ENCODE measurements around the gene GRWD1. TPM values are rescaled to one million over a fixed set of nuclear protein-coding genes. Genes with fewer than 3 reads are reported as not detected.

Gene GRWD1
- total and polyA plus RNA-seq, 2 donors, result 13.6 to 22.2 TPM

- no peak overlapping the region for H3K27ac ChIP-seq (ENCODE audit: low read depth)
- H3K4me3 ChIP-seq (ENCODE audit: low read depth, low read length), result no peak overlapping the region
- DNase-seq (ENCODE audit: extremely low spot score), result no peak
- peaks cover 4% of the 10 kb centered on the region for H3K36me3 ChIP-seq (ENCODE audit: insufficient read depth)
- WGBS, result 95% methylated on average over 4 of the region's 4 CpGs
- no peaks in the 10 kb centered on the region for H3K4me1 ChIP-seq (ENCODE audit: insufficient read depth)
These were observed 26.1 kb downstream of the GRWD1 start for GRCh38 chr19:48471836-48472235.

DNA sequence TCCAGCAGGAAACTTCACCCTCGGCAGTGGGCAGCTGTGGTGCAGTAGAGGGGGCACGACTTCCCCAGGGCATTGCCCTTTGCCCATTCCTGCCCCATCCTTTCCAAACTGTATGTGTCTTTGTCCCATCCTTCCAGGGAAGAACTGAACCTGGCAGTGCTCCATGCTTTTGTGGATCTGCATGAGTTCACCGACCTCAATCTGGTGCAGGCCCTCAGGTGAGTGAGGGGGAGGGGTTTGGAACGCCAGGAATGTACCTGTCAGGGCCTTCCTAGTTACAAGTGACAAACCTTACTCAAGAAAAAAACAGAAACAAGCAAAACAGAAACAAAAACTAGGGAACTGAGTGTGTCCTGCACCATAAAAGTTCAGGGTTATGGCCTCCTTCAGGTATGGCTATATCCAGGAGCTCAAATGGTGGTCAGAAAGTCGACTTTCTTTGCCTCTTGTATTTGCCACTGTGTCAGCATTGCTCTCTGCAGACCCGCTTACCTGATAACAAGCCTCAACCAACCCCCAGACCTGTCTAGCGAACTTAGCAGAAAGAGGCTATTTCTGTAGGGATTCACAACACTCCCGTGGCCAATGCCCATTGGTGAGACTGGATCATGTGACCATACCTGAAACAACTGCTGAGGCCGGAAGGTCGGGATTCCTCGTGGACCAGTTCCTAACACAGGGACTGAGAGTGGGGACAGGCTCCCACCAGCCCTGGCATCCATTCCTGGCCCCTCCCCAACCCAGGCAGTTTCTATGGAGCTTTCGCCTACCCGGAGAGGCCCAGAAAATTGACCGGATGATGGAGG is 27.6 kb downstream of the GRWD1 start:
- H3K4me1 ChIP-seq (ENCODE audit: insufficient read depth), result no peaks in the 10 kb centered on the region
- H3K27ac ChIP-seq (ENCODE audit: low read depth), result no peak overlapping the region
- no peak overlapping the region for H3K4me3 ChIP-seq (ENCODE audit: low read depth, low read length)
- 87% methylated on average over 14 of the region's 14 CpGs for WGBS
- no peak for DNase-seq (ENCODE audit: extremely low spot score)
- peaks cover 4% of the 10 kb centered on the region for H3K36me3 ChIP-seq (ENCODE audit: insufficient read depth)

DNA sequence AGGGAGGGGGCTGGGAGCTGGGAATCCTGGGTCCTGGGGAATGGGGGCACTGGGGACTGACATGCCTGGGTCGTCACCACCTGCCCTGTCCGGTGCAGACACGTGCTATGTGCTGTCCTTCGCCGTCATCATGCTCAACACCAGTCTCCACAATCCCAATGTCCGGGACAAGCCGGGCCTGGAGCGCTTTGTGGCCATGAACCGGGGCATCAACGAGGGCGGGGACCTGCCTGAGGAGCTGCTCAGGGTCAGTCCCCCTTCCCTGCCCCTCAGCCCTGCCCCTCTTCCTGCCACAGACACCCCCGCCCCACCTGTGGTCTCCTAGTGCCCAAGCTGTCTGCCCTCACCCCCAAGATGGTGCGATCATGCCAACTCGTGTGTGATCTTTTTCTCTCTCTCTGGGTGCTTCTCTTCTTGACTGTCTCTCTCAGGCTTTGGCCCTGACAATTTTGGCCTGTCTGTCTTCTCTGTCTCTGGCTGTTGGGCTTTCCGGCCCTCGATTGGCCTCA is 28.4 kb downstream of the GRWD1 start:
- no peaks in the 10 kb centered on the region for H3K4me1 ChIP-seq (ENCODE audit: insufficient read depth)
- H3K4me3 ChIP-seq (ENCODE audit: low read depth, low read length), result no peak overlapping the region
- no peak overlapping the region for H3K27ac ChIP-seq (ENCODE audit: low read depth)
- H3K36me3 ChIP-seq (ENCODE audit: insufficient read depth), result peaks cover 4% of the 10 kb centered on the region
- WGBS, result 91% methylated on average over 16 of the region's 16 CpGs
- no peak for DNase-seq (ENCODE audit: extremely low spot score)

DNA sequence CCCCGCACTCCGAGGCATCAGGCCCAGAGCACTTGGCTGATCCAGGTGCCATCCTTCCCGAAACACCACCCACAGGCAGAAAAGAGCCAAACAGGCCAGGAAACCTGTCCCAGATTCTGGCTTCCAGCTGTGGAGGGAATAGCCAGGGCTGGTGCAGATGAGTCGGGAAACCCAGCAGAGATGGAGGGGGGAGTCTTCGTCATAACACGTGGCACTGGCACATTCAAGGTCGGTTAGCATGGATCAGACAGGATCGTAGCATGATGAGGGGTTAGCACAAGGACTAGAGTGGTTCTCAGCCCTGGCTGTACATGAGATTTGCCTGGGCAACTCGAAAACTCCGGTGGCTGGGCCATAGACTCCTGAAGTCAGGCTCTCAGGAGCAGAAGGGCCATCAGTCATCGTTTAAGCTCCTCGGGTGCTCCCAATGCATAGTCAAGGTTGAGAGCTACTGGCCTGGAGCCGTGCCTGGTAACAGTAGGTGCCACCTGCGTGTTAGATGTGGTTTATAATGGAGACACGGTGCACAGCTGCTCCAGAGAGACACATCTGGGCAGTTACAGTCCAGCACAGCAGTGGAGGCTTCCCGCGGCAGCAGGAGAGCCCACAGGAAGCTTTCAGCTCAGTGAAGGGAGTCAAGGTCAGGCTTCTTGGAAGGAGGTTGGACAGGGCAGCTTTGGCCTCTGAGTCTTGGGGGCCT is 29.7 kb downstream of the GRWD1 start:
- Histone ChIP-seq H3K36me3 (ENCODE audit: insufficient read depth) (peaks cover 4% of the 10 kb centered on the region), H3K4me3 (ENCODE audit: low read depth, low read length) (no peak overlapping the region), H3K4me1 (ENCODE audit: insufficient read depth) (no peaks in the 10 kb centered on the region), H3K27ac (ENCODE audit: low read depth) (no peak overlapping the region)
- no peak for DNase-seq (ENCODE audit: extremely low spot score)
- 86% methylated on average over 17 of the region's 17 CpGs for WGBS

DNA sequence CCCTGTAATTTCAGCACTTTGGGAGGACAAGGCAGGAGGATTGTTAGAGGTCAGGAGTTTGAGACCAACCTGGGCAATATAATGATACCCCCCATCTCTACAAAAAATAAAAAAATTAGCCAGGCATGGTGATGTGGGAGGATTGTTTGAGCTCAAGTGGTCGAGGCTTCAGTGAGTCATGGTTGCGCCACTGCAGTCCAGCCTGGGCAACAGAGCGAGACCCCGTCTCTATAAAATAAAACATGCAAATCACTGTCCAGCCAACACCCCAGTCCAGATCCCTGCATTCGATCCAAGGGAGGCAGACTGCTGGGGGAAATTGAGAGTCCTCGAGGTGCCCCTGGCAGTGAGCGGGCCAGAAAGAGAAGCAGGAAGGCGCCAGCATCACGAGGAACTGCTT is 30.4 kb downstream of the GRWD1 start:
- H3K27ac ChIP-seq (ENCODE audit: low read depth), result no peak overlapping the region
- 90% methylated on average over 9 of the region's 9 CpGs for WGBS
- peaks cover 4% of the 10 kb centered on the region for H3K36me3 ChIP-seq (ENCODE audit: insufficient read depth)
- no peak overlapping the region for H3K4me3 ChIP-seq (ENCODE audit: low read depth, low read length)
- H3K4me1 ChIP-seq (ENCODE audit: insufficient read depth), result no peaks in the 10 kb centered on the region
- DNase-seq (ENCODE audit: extremely low spot score), result no peak

DNA sequence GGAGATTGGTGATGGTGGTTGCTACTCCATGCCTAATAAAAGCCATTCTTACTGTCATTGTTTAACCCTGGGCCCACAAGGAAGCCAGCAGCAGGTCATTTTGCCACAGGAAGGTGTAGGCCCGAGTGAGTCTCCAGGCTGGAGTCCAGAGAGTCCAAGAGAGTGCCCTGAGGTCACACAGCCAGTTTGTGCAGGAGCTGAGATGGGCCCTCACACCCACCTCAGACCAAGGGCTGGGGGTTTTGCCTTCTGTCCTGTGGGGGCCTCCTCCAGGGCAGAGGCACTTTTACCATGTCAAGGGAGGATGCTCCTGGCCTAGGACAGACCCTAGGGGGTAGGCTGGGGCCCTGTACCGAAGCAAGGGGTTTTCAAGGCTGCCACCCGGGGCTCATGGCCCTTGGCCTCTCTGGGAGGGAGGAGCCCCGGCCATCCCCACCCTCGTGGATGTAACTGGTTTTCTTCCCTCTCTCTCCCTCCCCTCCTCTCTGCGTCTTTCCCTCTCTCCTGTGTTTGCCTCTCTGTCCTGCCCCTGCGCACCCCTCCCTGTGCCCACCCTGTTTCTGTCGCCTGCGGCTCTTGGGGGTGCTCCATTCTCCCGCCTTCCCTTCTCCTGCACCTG is 31.4 kb downstream of the GRWD1 start:
- Histone ChIP-seq H3K27ac (ENCODE audit: low read depth) (no peak overlapping the region), H3K4me1 (ENCODE audit: insufficient read depth) (no peaks in the 10 kb centered on the region), H3K36me3 (ENCODE audit: insufficient read depth) (peaks cover 4% of the 10 kb centered on the region), H3K4me3 (ENCODE audit: low read depth, low read length) (no peak overlapping the region)
- no peak for DNase-seq (ENCODE audit: extremely low spot score)
- WGBS, result 73% methylated on average over 10 of the region's 10 CpGs

- 72% methylated on average over 22 of the region's 22 CpGs for WGBS
- Histone ChIP-seq H3K27ac (ENCODE audit: low read depth) (no peak overlapping the region), H3K4me3 (ENCODE audit: low read depth, low read length) (no peak overlapping the region), H3K36me3 (ENCODE audit: insufficient read depth) (peaks cover 4% of the 10 kb centered on the region), H3K4me1 (ENCODE audit: insufficient read depth) (no peaks in the 10 kb centered on the region)
- DNase-seq (ENCODE audit: extremely low spot score), result no peak
These were observed 32.0 kb downstream of the GRWD1 start for GRCh38 chr19:48477698-48478338.

DNA sequence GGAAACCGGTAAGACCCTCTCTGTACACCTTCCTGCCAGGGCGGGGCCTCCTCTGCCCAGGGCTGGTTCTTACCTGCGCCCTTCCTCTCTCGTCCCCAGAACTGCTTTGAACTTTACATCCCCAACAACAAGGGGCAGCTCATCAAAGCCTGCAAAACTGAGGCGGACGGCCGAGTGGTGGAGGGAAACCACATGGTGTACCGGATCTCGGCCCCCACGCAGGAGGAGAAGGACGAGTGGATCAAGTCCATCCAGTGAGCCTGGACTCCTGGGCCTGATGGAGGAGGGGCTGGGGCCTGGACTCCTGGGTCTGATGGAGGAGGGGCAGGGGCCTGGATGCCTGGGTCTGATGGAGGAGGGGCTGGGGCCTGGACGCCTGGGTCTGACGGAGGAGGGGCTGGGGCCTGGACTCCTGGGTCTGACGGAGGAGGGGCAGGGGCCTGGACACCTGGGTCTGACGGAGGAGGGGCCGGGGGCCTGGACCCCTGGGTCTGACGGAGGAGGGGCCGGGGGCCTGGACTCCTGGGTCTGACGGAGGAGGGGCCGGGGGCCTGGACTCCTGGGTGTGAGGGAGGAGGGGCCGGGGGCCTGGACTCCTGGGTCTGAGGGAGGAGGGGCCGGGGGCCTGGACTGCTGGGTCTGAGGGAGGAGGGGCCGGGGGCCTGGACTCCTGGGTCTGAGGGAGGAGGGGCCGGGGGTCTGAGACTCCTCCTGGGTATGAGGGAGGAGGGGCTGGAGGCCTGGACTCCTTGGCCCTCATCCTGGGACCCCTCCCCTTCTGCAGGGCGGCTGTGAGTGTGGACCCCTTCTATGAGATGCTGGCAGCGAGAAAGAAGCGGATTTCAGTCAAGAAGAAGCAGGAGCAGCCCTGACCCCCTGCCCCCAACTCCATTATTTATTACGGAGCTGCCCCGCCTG is 32.8 kb downstream of the GRWD1 start:
- no peaks in the 10 kb centered on the region for H3K4me1 ChIP-seq (ENCODE audit: insufficient read depth)
- H3K27ac ChIP-seq (ENCODE audit: low read depth), result no peak overlapping the region
- peaks cover 4% of the 10 kb centered on the region for H3K36me3 ChIP-seq (ENCODE audit: insufficient read depth)
- H3K4me3 ChIP-seq (ENCODE audit: low read depth, low read length), result no peak overlapping the region
- no peak for DNase-seq (ENCODE audit: extremely low spot score)
- WGBS, result 76% methylated on average over 29 of the region's 29 CpGs

GRCh38 chr19:48479686-48480085 is 33.9 kb downstream of the GRWD1 start:
- H3K4me3 ChIP-seq (ENCODE audit: low read depth, low read length), result no peak overlapping the region
- peaks cover 4% of the 10 kb centered on the region for H3K36me3 ChIP-seq (ENCODE audit: insufficient read depth)
- H3K27ac ChIP-seq (ENCODE audit: low read depth), result no peak overlapping the region
- H3K4me1 ChIP-seq (ENCODE audit: insufficient read depth), result no peaks in the 10 kb centered on the region
- no peak for DNase-seq (ENCODE audit: extremely low spot score)
- WGBS, result 76% methylated on average over 7 of the region's 7 CpGs

GRCh38 chr19:48480183-48480557 is 34.4 kb downstream of the GRWD1 start:
- Histone ChIP-seq H3K36me3 (ENCODE audit: insufficient read depth) (no peaks in the 10 kb centered on the region), H3K4me3 (ENCODE audit: low read depth, low read length) (peak overlapping the region; percentile 46), H3K4me1 (ENCODE audit: insufficient read depth) (no peaks in the 10 kb centered on the region), H3K27ac (ENCODE audit: low read depth) (peak overlapping the region; percentile 65)
- 8% methylated on average over 32 of the region's 32 CpGs for WGBS
- DNase-seq (ENCODE audit: extremely low spot score), result no peak

- no peaks in the 10 kb centered on the region for H3K36me3 ChIP-seq (ENCODE audit: insufficient read depth)
- WGBS, result 9% methylated on average over 52 of the region's 52 CpGs
- DNase-seq (ENCODE audit: extremely low spot score), result no peak
- peak overlapping the region; percentile 65 for H3K27ac ChIP-seq (ENCODE audit: low read depth)
- no peaks in the 10 kb centered on the region for H3K4me1 ChIP-seq (ENCODE audit: insufficient read depth)
- H3K4me3 ChIP-seq (ENCODE audit: low read depth, low read length), result peak overlapping the region; percentile 46
These were observed 35.0 kb downstream of the GRWD1 start for GRCh38 chr19:48480558-48481500.

All from urinary bladder (tissue), 4 donors.